Esophagus mucosa (tissue), 1 donor: ENCODE measurements around the gene UNCX. TPM values are rescaled to one million over a fixed set of nuclear protein-coding genes. Genes with fewer than 3 reads are reported as not detected.
"Not testable (repeated sequence)": the region's sequence is repeated elsewhere in the genome, so short reads cannot be mapped to it uniquely, and the experiment has no call there.

Source experiments
- ATAC-seq: fragments of 200-7000 bp; cut with Tn5 transposase; one replicate; pipeline ENCODE4 v1.9.1; 2020
- total RNA-seq: library from RNA; stranded (reverse); gene quantifications from one replicate; pipeline ENCODE4 v1.2.4, GENCODE V29; 2023
- donor health status: DM: yes; HTN: yes; CAD: no.

UNCX gene
- total RNA-seq, 1 donor from 2014 or later: not detected

DNA sequence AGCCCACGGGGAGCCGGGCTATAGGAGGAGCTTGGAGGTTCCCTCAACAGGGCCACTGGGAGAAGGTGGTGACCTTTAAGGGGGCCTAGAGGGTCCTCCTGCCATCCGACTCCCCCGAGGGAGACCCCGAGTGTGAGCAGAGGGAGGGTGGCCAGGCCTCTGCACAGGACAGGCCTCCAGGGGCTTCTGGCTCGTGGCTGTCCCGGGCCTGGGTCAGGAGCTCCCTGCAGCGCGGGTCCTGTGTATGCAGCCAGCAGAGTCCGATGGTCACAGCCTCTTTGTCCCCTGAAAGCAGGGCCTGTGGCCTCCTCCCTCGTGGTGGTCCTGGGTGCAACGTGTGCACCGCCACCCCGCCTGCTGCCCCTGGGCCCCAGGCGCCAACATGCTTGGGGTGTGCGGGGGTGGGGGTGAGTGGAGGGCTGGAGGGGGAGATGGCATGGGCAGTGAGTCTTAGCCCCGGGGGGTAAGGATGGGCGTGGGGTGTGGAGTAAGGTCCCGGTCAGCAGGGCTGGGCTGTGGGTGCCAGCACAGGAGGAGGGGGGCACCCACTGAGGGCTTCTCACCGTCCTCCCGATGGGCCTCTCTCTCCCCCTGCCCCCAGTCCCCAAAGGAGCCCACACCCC lies 27.1 kb downstream of the UNCX start:
- ATAC-seq: no peak

DNA sequence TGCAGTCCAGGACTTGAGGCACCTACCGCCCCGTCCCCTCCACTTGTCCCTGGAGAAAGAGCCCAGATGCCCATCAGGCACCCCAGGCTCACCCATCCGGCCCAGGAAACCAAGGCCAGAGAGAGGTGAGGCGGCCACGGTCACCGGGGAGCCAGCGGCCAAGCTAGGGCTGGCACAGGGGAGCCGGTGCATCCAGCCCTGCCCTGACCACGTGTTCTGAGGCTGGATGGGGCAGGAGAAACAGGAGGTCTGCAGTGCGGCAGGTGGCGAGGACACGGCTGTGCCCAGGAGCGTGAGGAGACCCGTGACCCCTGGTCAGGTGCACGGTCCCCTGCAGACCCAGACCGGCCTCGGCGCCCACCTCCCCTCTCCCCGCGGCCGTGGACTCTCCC lies 27.6 kb downstream of the UNCX start:
- ATAC-seq: no peak

DNA sequence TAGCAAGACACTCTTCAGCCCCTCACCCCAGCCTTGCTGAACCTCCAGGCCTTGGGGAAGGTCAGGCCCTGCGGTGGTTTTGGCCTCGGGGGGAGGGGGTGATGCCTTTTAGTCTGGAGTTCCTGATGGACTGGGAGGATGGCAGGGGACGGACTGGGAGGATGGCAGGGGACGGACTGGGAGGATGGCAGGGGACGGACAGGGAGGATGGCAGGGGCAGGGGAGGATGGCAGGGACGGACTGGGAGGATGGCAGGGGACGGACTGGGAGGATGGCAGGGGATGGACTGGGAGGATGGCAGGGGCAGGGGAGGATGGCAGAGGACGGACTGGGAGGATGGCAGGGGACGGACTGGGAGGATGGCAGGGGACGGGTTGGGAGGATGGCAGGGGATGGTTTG lies 28.4 kb downstream of the UNCX start:
- not testable (repeated sequence) for ATAC-seq

DNA sequence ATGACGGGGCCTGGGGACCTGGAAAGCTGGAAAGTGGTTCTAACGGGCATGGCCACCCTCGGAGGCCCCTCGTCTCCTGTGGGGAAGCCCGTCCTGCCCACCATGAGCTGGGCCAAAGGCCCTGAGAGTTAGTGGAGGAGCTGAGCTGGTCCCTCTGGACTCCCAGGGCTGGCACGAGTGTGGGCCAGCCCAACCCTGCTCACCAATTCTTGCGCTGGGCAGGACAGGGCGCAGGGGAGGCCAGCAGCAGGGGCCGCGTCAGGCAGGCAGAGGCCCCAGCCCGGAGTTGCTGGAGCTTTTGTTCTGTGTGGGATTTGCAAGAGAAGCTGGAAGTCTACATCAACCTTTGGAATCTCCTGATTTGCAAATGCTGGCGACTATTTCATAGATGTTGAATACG lies 29.8 kb downstream of the UNCX start:
- no peak for ATAC-seq

GRCh38 chr7:1263391-1263951 lies 30.8 kb downstream of the UNCX start:
- no peak for ATAC-seq

GRCh38 chr7:1264345-1265280 lies 31.9 kb downstream of the UNCX start:
- ATAC-seq: no peak

GRCh38 chr7:1267016-1267900 lies 34.6 kb downstream of the UNCX start:
- no peak for ATAC-seq

DNA sequence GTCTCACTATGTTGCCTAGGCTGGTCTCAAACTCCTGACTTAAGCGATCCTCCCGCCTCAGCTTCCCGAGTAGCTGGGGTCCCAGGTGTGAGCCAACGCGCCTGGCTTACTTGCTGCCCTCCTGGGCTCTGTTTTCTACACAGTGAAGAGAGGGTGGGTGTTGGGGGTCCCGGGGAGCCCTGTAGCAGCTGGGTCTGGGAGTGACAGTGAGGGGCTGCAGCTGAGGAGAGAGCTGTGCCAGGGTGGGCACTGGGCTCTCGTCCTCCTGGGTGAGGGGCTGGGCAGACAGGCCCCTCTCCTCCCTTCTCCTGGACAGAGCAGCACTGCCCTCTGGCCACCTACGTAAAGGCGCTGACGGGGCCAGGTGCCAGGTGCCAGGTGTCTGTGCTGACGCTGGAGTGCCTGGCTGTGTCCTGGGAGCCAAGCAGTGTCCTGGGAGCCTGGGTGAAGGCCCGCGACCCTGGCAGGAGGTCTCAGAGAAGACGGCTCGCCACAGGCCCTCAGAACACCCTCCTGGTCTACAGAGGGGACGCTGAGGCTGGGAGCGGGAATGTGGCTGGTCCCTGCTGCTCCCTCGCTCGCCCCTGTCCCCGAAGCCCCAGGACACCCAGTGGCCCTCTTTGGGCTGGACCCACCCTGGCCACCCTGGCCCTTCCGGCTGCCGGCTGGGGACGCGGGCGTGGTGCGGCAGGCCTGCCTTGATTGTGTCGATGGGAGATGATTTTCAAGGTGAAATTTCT lies 35.6 kb downstream of the UNCX start:
- no peak for ATAC-seq

- no peak for ATAC-seq
These were observed 36.2 kb downstream of the UNCX start for GRCh38 chr7:1268866-1269265.

- ATAC-seq: no peak
These were observed 36.7 kb downstream of the UNCX start for GRCh38 chr7:1269336-1269890.

GRCh38 chr7:1270181-1270580 lies 37.5 kb downstream of the UNCX start:
- no peak for ATAC-seq

DNA sequence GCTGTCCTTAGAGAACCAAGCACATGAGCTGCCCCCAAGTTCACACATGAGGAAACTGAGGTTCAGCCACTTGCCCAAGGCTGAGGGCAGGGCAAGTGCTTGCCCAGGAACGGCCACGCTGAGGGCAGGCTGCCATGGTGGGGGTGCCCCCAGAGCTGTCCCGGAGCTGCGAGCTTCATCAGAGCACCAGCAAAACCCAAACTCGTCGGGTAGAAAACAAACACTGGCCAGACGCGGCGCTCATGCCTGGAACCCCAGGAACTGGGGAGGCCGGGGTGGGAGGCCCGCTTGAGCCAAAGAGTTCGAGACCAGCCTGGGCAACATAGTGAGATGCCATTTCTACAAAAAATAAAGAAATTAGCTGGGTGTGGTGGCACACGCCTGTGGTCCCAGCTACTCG lies 38.4 kb downstream of the UNCX start:
- no peak for ATAC-seq

DNA sequence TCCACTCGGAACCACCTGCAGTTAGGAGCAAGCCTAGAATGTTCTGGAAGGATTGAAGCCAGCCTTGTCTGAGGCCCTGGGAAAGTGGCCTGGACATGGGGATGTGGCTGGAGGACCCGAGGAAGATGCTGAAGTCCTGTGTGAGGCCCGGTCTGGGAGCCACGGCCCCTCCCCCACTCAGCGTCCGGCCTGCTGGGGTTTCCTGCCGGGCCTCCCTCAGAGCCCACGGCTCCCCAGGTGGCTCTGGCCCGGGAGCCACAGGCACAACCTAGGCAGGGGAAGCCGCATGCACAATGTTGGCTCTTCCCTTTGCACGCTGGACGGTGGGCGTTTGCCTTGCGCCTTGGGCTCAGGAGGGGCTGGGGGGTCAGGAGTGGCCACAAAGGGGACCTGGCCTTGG lies 39.0 kb downstream of the UNCX start:
- ATAC-seq: no peak

GRCh38 chr7:1272136-1272535 lies 39.5 kb downstream of the UNCX start:
- not testable (repeated sequence) for ATAC-seq

DNA sequence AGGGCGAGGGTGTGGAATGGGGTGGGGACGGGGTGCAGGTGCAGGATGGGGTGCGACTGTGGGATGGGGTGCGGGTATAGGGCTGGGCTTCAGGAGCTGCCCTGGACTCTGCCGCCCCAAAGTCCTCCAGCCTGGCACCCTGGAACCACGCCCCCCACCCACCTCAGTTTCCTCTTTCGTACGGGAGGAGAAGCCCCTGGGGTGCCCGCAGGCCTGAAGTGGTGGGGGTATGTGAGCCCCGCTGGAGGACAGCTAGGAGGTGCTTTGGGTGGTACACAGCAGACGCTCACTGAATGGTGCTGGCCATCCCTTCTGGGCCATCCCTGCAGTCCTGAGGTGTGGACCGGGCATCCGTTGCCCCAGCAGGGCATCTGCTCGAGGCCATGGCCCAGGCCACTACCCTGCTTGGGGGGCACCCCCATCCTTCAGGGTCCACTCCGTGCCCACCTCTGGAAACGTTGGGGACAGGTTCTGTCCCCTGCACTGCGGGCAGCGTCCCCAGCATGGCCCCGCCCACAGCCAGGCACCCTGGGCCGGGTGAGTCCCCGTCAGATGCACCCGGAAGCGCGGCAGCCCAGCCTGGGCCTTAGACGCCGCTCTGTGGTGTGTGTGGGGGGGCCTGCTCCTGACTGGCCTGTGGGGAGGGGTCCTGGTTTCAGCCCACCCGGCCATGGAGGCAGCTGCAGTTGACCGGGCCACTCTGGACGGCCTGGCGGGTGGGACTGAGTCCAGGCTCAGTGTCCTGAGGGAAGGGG lies 41.6 kb downstream of the UNCX start:
- peak; percentile 18 for ATAC-seq

DNA sequence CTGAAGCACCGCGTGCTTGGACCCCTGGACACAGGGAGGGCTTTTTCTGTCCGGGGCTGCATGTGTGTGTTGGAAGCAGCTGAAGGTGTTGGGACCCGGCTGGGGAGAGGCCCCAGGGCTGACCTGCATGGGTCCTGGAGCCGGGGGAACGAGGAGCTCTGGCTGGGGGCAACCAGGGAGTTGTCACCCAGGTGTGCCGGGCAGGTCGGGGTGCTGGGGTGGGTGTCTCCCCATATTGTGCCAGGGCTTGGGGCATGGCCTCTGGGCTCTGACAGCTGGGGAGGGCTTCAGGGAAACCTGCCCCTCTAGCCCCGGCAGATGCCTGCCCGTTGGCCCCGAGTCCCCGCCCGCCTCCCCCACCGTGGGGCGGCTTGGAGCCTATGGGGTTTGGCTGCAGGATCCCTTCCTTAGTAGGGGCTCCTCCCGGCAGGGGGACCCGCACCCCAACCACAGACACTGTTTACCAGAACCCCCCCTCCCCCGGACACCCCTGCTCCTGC lies 42.3 kb downstream of the UNCX start:
- peak; percentile 23 for ATAC-seq

DNA sequence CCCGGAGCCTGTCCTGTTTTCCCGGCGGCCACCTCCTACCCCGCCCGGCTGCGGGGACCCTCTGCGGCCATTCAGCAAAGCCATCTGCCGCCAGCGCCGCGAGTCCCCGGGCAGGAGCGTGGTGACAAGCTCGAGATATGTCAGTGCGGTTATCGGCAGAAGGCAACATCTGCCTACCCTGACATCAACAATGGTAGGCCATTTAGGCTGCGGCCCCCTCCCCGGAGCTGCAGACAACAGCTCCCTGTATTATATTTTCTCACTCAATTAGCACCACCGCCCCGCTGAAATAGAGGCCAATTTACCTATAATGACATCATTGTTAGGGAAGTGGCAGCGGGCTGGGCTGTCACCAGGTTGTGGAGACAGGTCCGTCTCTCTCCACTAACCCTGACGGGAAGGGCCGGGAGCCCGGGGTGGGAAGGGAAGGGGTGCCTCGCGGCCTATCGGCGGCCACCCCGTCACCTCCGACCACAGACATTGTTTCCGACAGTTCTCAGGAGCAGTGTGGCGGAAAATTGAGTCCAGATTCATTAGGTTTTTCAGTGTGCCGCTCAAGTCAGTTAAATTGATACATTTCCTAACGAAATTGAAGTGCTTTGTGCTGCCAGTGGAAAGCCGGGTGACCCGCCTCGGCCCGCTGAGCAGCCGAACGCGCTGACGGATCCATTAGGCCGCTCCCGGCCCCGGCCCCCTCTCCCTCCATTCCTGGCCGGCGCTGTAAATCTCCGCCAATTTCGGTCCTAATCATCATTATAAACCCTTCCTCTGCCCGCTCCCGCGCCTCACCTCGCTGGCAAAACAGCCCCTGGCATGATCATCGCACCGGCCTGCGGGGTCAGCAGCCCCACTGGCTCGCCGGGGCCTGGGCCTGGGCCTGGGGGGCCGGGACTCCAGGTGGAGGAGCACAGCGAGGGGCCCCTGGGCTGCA lies 43.0 kb downstream of the UNCX start:
- no peak for ATAC-seq

GRCh38 chr7:1276626-1277175 lies 44.0 kb downstream of the UNCX start:
- no peak for ATAC-seq

DNA sequence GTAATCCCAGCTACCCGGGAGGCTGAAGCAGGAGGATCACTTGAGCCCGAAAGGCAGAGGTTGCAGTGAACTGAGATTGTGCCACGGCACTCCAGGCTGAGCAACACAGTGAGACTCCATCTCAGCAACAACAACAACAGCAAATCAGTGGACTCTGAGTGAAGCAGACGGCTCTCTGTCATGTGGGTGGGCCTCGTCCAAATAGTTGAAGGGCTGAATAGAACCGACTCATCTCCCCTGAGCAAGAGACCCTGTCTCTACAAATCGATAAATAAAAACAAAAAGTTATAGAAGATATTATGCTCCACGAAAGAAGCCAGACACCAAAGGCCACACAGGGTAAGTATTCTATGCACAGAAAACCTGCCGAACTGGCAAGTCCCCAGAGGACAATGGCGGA lies 45.9 kb downstream of the UNCX start:
- ATAC-seq: no peak
